GM10847 (cell line): ENCODE measurements around the gene MKRN2OS.

ENCODE experiments used
- POLR2A ChIP-seq: IDR thresholded peaks from 2 replicates; pipeline ENCODE4 v1.6.1; 2011; ENCODE audit not compliant: insufficient read length; ENCODE audit errors: extremely low read depth

MKRN2OS gene

GRCh38 chr3:12545473-12545791, at the start of gene MKRN2OS:
Gene MKRN2OS (minus strand): TSS chr3:12545499. CDS start chr3:12545464, 35 bp downstream.
- no peak for TF ChIP-seq POLR2A

- no peak for TF ChIP-seq POLR2A
Observed at GRCh38 chr3:12593473-12593872, 48.2 kb upstream of the MKRN2OS start.

- TF ChIP-seq POLR2A: no peak
Observed at GRCh38 chr3:12591997-12592715, 46.9 kb upstream of the MKRN2OS start.

GRCh38 chr3:12591456-12591855, 46.2 kb upstream of the MKRN2OS start:
- no peak for TF ChIP-seq POLR2A

- no peak for TF ChIP-seq POLR2A
Observed at GRCh38 chr3:12590096-12590495, 44.8 kb upstream of the MKRN2OS start.

GRCh38 chr3:12588039-12589009, 43.0 kb upstream of the MKRN2OS start:
- no peak for TF ChIP-seq POLR2A

GRCh38 chr3:12586403-12586802, 41.1 kb upstream of the MKRN2OS start:
- TF ChIP-seq POLR2A: no peak

- no peak for TF ChIP-seq POLR2A
Observed at GRCh38 chr3:12585970-12586369, 40.7 kb upstream of the MKRN2OS start.

GRCh38 chr3:12585181-12585580, 39.9 kb upstream of the MKRN2OS start:
- TF ChIP-seq POLR2A: no peak

- no peak for TF ChIP-seq POLR2A
Observed at GRCh38 chr3:12584083-12584482, 38.8 kb upstream of the MKRN2OS start.

- TF ChIP-seq POLR2A: no peak
Observed at GRCh38 chr3:12583280-12583679, 38.0 kb upstream of the MKRN2OS start.

GRCh38 chr3:12582730-12583129, 37.4 kb upstream of the MKRN2OS start:
- TF ChIP-seq POLR2A: no peak

GRCh38 chr3:12579905-12580304, 34.6 kb upstream of the MKRN2OS start:
- TF ChIP-seq POLR2A: no peak

GRCh38 chr3:12579456-12579855, 34.2 kb upstream of the MKRN2OS start:
- no peak for TF ChIP-seq POLR2A

GRCh38 chr3:12578742-12579141, 33.4 kb upstream of the MKRN2OS start:
- TF ChIP-seq POLR2A: no peak

- TF ChIP-seq POLR2A: no peak
Observed at GRCh38 chr3:12577379-12577778, 32.1 kb upstream of the MKRN2OS start.
